Fibroblast of mammary gland (primary cell): Measurements from ENCODE around the gene PLA2G6.

ENCODE experiments used
- DNase-seq: peaks from one replicate; pipeline ENCODE4 v3.0.0-alpha.2; 2010; ENCODE audit warnings: low read depth
- H3K4me3 ChIP-seq: 2 replicates; pipeline ENCODE4 v1.5.1; 2011; ENCODE audit warnings: low read depth, mild to moderate bottlenecking, low read length, moderate library complexity; ENCODE audit not compliant: control insufficient read depth
- TF ChIP-seq, protein P1 (sequence below): conservative IDR thresholded peaks from 2 replicates; pipeline ENCODE4 v1.5.1; 2011; ENCODE audit warnings: low read depth, low read length, inconsistent platforms; ENCODE audit not compliant: control insufficient read depth, insufficient read depth

Gene PLA2G6

GRCh38 chr22:38144025-38144405 lies 37.6 kb downstream of the PLA2G6 start:
- DNase-seq = no peak
- H3K4me3 ChIP-seq = no peak overlapping the region
- TF ChIP-seq, protein P1, sequence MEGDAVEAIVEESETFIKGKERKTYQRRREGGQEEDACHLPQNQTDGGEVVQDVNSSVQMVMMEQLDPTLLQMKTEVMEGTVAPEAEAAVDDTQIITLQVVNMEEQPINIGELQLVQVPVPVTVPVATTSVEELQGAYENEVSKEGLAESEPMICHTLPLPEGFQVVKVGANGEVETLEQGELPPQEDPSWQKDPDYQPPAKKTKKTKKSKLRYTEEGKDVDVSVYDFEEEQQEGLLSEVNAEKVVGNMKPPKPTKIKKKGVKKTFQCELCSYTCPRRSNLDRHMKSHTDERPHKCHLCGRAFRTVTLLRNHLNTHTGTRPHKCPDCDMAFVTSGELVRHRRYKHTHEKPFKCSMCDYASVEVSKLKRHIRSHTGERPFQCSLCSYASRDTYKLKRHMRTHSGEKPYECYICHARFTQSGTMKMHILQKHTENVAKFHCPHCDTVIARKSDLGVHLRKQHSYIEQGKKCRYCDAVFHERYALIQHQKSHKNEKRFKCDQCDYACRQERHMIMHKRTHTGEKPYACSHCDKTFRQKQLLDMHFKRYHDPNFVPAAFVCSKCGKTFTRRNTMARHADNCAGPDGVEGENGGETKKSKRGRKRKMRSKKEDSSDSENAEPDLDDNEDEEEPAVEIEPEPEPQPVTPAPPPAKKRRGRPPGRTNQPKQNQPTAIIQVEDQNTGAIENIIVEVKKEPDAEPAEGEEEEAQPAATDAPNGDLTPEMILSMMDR = no peak

- DNase-seq = no peak
- TF ChIP-seq, protein P1 = no peak
- H3K4me3 ChIP-seq = no peak overlapping the region
Measured at GRCh38 chr22:38142606-38143005, 39.0 kb downstream of the PLA2G6 start.

DNA sequence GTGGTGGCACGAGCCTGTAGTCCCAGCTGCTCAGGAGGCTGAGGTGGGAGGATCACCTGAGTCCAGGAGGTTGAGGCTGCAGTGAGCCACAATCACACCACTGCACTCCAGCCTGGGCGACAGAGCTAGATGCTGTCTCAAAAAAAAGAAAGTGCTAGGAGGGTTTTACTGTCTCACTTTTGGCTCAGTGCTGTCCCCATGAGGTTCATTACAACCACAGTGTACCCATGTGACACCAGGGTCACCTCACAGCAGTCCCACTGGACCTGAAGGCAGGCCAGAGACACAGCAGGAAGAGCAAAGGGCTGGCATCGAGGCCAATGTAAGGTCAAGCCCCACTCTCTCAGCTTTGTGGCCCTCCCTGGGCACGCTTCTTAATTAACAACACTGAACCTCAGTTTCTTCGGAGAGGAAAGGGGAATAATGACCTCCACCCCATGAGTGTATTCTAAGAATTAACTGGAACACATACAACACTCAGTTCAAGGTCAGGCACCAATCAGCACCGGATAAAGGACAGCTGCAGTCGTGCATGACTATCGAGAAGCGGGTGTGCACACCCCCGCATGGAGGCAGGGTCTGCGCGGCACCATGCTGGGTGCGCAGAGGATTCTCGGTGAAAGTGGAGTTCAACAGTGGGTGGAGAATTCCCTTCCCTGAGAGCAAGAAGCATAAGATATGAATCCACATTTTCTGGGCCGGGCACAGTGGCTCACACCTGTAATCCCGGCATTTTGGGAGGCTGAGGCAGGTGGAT lies 40.2 kb downstream of the PLA2G6 start:
- no peak for DNase-seq

DNA sequence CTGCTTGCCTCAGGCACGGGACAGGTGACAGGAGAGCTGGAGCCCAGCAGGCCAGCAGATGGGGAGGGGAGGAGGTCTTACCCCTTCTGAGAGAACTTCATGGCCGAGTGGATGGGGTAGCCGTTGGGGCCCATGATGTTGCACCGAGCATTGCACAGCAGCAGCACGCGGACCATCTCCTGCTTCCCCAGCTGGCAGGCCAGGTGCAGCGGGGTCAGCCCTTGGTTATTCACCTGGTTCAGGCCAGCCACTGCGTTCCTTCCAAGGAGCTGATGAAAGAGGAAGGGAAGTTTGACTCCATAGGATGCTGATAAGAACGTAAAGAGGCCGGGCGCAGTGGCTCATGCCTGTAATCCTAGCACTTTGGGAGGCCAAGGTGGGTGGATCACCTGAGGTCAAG lies 41.7 kb downstream of the PLA2G6 start:
- no peak overlapping the region for H3K4me3 ChIP-seq
- TF ChIP-seq, protein P1 = no peak
- no peak for DNase-seq

More for the DNA sequence above, 40.2 kb downstream of the PLA2G6 start:
- TF ChIP-seq, protein P1 = no peak
- no peak overlapping the region for H3K4me3 ChIP-seq

GRCh38 chr22:38138961-38139360 lies 42.7 kb downstream of the PLA2G6 start:
- no peak for DNase-seq
- no peak overlapping the region for H3K4me3 ChIP-seq
- TF ChIP-seq, protein P1 = no peak

DNA sequence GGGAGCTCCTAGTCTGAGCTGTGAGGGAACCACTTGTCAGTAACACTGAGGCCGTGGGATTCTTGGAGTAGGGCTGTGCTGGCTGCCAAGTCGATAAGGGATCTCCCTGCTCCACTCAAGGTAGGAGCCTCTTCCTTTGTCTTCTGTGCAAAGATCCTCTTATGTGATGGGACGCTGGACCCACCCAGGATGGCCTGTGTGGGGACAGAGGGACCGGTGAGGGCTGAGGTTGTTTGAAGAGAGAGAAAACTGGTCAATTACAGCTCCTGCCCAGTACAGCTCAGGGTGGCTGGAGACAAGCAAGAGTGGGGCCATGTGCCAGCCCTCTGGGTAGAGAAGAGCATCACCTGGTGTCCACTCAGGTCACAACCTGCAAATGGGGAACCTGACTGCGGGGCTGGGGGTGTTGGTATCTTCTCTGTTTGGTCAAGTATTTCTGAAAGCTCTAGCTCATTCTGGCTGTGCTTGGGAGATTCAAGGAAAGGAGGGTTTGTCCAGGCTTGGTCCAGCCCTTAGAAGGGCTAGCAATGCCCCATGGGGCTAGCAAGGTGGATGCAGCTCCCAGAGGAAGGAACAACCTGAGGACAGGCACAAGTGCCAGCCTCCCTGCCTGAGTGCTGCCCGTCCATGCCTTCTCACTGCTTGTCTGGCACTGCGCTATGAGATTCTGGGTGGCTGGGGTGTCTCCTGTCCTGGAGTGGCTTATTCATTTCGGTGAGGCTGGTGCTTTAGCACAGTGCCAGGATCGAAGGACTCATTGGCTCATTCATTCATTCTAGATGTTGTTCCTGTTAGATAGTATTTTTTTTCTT lies 43.5 kb downstream of the PLA2G6 start:
- DNase-seq = no peak
- no peak overlapping the region for H3K4me3 ChIP-seq
- TF ChIP-seq, protein P1 = no peak
